Peyer's patch (tissue), 4 donors: Measurements from ENCODE around the gene POLDIP2.

Experiments
- POLR2A ChIP-seq, 2 donors: fragments of 450-650 bp; IDR thresholded peaks; one replicate each; pipeline ENCODE4 v1.5.1; 2017; ENCODE audit warnings: antibody characterized with exemption in 2 of 2, mild to moderate bottlenecking in 2 of 2, moderate library complexity in 2 of 2
- TF ChIP-seq, protein P1 (sequence below), 6 experiments: fragments of 450-650 bp in 4 of 6; fragments of 200-600 bp in 2 of 6; sonication (generic) in 1 of 6; IDR thresholded peaks; one replicate each; pipeline ENCODE4 v1.5.1; 2017 to 2019; ENCODE audit warnings: antibody characterized with exemption in 6 of 6, mild to moderate bottlenecking in 3 of 6, moderate library complexity in 1 of 6

GRCh38 chr17:28328325-28328724 is 29.0 kb downstream of the POLDIP2 start:
- TF ChIP-seq, protein P1, sequence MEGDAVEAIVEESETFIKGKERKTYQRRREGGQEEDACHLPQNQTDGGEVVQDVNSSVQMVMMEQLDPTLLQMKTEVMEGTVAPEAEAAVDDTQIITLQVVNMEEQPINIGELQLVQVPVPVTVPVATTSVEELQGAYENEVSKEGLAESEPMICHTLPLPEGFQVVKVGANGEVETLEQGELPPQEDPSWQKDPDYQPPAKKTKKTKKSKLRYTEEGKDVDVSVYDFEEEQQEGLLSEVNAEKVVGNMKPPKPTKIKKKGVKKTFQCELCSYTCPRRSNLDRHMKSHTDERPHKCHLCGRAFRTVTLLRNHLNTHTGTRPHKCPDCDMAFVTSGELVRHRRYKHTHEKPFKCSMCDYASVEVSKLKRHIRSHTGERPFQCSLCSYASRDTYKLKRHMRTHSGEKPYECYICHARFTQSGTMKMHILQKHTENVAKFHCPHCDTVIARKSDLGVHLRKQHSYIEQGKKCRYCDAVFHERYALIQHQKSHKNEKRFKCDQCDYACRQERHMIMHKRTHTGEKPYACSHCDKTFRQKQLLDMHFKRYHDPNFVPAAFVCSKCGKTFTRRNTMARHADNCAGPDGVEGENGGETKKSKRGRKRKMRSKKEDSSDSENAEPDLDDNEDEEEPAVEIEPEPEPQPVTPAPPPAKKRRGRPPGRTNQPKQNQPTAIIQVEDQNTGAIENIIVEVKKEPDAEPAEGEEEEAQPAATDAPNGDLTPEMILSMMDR (IDR thresholded peaks at IDR 0.05) = no peak
- no peak for TF ChIP-seq POLR2A (IDR thresholded peaks at IDR 0.05)
